Prostate gland (tissue), 2 donors: Measurements from ENCODE around the gene FCRLB. TPM values are rescaled to one million over a fixed set of nuclear protein-coding genes. Genes with fewer than 3 reads are reported as not detected.

Experiments used
- DNase-seq: peaks from one replicate; pipeline ENCODE4 v3.0.0-alpha.2; 2019; ENCODE audit warnings: low spot score
- H3K27ac ChIP-seq, 2 donors: fragments of 200-600 bp; sonication (generic); 2 replicates each; pipeline ENCODE4 v1.5.1; 2017 to 2019
- H3K27me3 ChIP-seq: fragments of 200-600 bp; sonication (generic); replicated peaks from 2 replicates; pipeline ENCODE4 v1.5.1; 2019; ENCODE audit not compliant: insufficient read depth
- H3K36me3 ChIP-seq, 2 donors: fragments of 200-600 bp; sonication (generic); 1 replicate in 1 of 2; 2 replicates in 1 of 2; pipeline versions ENCODE4 v1.5.1 to v1.8.1; 2017 to 2019
- H3K4me1 ChIP-seq: fragments of 200-600 bp; sonication (generic); replicated peaks from 2 replicates; pipeline ENCODE4 v1.5.1; 2019
- H3K4me3 ChIP-seq, 2 donors: fragments of 200-600 bp; sonication (generic); 2 replicates each; pipeline ENCODE4 v1.5.1; 2017 to 2019
- H3K9me3 ChIP-seq: fragments of 200-600 bp; sonication (generic); 2 replicates; pipeline ENCODE4 v1.5.1; 2017
- POLR2A ChIP-seq: fragments of 450-650 bp; IDR thresholded peaks from one replicate; pipeline ENCODE4 v1.6.1; 2016; ENCODE audit warnings: antibody characterized with exemption, mild to moderate bottlenecking
- POLR2AphosphoS5 ChIP-seq: sonication (generic); formaldehyde crosslinking; IDR thresholded peaks from one replicate; pipeline ENCODE4 v1.6.1; 2017; ENCODE audit warnings: antibody characterized with exemption
- WGBS: methylation state at CpG from one replicate; pipeline ENCODE4 v1.1.5; 2018; 5-methylcytosine and 5-hydroxymethylcytosine counted together
- intact Hi-C: fragments of 100-400 bp; cut with DNase I; formaldehyde crosslinking; loops from one replicate; pipeline ENCODE4 v1.14.2; 2022
- total RNA-seq, 2 donors: library from RNA; depleted of rRNA; stranded (reverse); fragments of >200 nt; gene quantifications; one replicate each; pipeline ENCODE4 v1.1.0, GENCODE V29; 2016
- TF ChIP-seq, protein P1 (sequence below), 4 experiments: fragments of 200-600 bp in 2 of 4; fragments of 450-650 bp in 2 of 4; sonication (generic) in 2 of 4; IDR thresholded peaks; 1 replicate in 3 of 4; 2 replicates in 1 of 4; pipeline ENCODE4 v1.5.1; 2016 to 2019; ENCODE audit warnings: antibody characterized with exemption in 4 of 4, mild to moderate bottlenecking in 2 of 4, moderate library complexity in 2 of 4

The FCRLB gene
- total RNA-seq, 2 donors from 2014 or later: 0.36 to 2.3 TPM

DNA sequence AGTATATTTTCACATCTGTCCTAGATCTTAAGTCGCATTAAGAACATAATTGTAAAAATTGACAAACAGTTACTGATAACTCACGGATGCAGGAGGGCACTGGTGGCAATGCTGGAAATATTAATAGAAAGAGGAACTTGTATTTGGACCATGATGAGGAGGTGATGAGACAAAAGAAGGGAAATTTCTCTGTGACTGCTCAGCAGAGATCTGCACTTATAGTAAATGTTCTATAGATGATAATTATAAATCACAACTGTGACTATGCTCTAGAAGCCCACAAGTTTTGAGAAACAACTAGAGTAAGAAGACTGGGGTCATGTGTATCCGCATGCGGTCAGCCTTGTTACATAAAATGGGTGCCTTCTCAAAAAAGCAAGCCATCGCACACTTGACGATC, 19.6 kb downstream of the FCRLB start:
- H3K4me1 ChIP-seq: no peaks in the 10 kb centered on the region
- no peak overlapping the region for H3K4me3 ChIP-seq
- 86% methylated on average over 6 of the region's 6 CpGs for WGBS
- DNase-seq: no peak
- intact Hi-C loops: no loop called here
- no peak overlapping the region for H3K27ac ChIP-seq
- TF ChIP-seq, protein P1, sequence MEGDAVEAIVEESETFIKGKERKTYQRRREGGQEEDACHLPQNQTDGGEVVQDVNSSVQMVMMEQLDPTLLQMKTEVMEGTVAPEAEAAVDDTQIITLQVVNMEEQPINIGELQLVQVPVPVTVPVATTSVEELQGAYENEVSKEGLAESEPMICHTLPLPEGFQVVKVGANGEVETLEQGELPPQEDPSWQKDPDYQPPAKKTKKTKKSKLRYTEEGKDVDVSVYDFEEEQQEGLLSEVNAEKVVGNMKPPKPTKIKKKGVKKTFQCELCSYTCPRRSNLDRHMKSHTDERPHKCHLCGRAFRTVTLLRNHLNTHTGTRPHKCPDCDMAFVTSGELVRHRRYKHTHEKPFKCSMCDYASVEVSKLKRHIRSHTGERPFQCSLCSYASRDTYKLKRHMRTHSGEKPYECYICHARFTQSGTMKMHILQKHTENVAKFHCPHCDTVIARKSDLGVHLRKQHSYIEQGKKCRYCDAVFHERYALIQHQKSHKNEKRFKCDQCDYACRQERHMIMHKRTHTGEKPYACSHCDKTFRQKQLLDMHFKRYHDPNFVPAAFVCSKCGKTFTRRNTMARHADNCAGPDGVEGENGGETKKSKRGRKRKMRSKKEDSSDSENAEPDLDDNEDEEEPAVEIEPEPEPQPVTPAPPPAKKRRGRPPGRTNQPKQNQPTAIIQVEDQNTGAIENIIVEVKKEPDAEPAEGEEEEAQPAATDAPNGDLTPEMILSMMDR (IDR thresholded peaks at IDR 0.05): no peak
- no peak for TF ChIP-seq POLR2AphosphoS5
- TF ChIP-seq POLR2A: no peak
- no peaks in the 10 kb centered on the region for H3K9me3 ChIP-seq
- H3K36me3 ChIP-seq: no peaks in the 10 kb centered on the region
- no peaks in the 10 kb centered on the region for H3K27me3 ChIP-seq

DNA sequence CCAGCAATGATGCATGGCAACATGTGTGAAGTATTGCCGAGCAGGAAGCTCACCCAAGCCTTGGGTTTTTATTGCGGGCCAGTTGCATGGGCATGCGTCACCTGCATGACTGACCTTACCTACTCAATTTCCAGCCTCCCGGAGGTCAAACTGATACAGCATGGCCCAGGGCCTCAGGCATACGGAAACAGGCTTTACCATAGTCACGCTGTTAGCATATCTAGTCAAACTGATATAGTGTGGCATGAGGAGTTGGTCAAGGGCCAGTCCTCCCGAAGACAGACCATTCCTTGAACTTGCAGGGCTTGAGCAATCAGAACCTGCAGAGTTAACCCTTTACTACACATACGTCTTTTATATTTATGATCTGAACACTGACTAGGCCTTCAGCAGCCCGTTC, 21.9 kb downstream of the FCRLB start:
- Histone ChIP-seq H3K4me3 (no peak overlapping the region), H3K9me3 (no peaks in the 10 kb centered on the region), H3K4me1 (no peaks in the 10 kb centered on the region), H3K36me3 (no peaks in the 10 kb centered on the region), H3K27ac (no peak overlapping the region), H3K27me3 (no peaks in the 10 kb centered on the region)
- 75% methylated on average over 9 of the region's 9 CpGs for WGBS
- intact Hi-C loops: no loop called here
- DNase-seq: no peak
- TF ChIP-seq POLR2AphosphoS5: no peak
- no peak for TF ChIP-seq POLR2A
- TF ChIP-seq, protein P1 (IDR thresholded peaks at IDR 0.05): no peak

DNA sequence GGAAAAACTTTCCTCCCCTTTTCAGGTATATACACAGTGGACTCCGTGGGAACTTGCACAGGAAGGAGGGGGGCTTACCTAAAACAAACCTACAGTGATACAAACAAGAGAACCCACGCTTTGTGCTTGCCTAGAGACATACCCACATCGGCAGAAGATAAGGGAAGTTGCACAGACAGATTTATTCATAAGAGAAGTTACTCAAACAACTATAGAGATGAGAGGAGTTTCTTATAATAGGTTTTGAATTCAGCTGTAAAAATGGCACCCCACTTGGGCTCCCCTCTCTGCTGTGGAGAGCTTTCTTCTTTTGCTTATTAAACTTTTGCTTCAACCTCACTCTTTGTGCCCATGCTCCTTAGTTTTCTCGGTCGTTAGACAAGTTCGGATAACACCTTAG, 26.5 kb downstream of the FCRLB start:
- no peak for DNase-seq
- no peaks in the 10 kb centered on the region for H3K9me3 ChIP-seq
- no peaks in the 10 kb centered on the region for H3K27me3 ChIP-seq
- no peaks in the 10 kb centered on the region for H3K4me1 ChIP-seq
- H3K36me3 ChIP-seq: no peaks in the 10 kb centered on the region
- H3K27ac ChIP-seq: no peak overlapping the region
- no peak for TF ChIP-seq POLR2AphosphoS5
- TF ChIP-seq, protein P1 (IDR thresholded peaks at IDR 0.05): no peak
- TF ChIP-seq POLR2A: no peak
- 42% methylated on average over 6 of the region's 6 CpGs for WGBS
- H3K4me3 ChIP-seq: no peak overlapping the region
- intact Hi-C loops: no loop called here

DNA sequence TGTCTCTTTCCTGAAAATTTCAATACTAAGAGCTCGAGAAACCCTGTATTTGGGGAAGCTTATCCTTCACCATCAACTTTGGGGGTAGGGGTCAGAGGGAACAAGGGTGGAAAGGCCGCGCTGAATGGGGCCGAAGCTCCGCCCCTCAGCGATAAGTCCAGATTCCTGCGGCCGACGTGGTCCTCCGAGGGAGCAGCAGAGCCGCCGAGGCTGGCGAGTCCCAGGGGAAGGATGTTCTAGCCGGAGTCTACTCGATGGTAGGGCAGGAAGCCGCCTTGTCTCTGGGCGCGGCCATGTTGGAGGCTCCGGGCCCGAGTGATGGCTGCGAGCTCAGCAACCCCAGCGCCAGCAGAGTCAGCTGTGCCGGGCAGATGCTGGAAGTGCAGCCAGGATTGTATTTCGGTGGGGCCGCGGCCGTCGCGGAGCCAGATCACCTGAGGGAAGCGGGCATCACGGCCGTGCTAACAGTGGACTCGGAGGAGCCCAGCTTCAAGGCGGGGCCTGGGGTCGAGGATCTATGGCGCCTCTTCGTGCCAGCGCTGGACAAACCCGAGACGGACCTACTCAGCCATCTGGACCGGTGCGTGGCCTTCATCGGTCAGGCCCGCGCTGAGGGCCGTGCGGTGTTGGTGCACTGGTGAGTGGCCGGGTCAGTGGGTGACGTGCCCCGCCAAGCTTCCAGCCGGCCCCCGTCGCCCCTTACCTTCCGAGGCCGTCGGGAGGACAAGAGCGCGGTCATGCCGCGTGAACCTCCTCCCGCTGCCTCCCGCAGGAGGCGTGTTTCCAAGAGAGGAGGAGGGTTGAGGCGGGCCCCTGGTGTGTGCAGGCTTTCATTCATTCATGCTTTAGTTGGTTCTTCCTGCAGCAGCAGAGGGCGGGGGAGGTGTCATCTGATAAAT, 28.4 kb downstream of the FCRLB start, which contains the start of gene DUSP12:
DUSP12 (plus strand) TSS at position 278 of the 899 bp plus-strand sequence; CDS start at position 294, 16 bp downstream.
- peak; percentile 87 for DNase-seq
- no peaks in the 10 kb centered on the region for H3K9me3 ChIP-seq
- H3K27me3 ChIP-seq: no peaks in the 10 kb centered on the region
- peaks cover 0 to 3% of the 10 kb centered on the region in 2 donors for H3K36me3 ChIP-seq
- peak within 1 kb of the TSS; percentile 67 to 72 for H3K4me3 ChIP-seq
- peak; percentile 33 for TF ChIP-seq POLR2A
- TF ChIP-seq, protein P1 (IDR thresholded peaks at IDR 0.05): peak in 1 of 4 experiments; percentile 4
- TF ChIP-seq POLR2AphosphoS5: peak; percentile 87
- intact Hi-C loops: no loop called here
- WGBS: under 1% methylated on average over 61 of the region's 65 CpGs
- peak within 1 kb of the TSS; percentile 81 to 85 for H3K27ac ChIP-seq
- no peaks in the 10 kb centered on the region for H3K4me1 ChIP-seq
